Loucy (cell line): ENCODE measurements around the gene MMP20.

Experiments
- H2AFZ ChIP-seq: fragments of 200-600 bp; sonication (generic); 2 replicates; pipeline ENCODE4 v1.6.0; 2016; ENCODE audit warnings: antibody characterized with exemption, mild to moderate bottlenecking, low read length, moderate library complexity
- H3F3A ChIP-seq: fragments of 200-600 bp; 2 replicates; pipeline ENCODE4 v1.6.0; 2016; ENCODE audit warnings: antibody characterized with exemption, low read depth, mild to moderate bottlenecking
- H3K27me3 ChIP-seq: fragments of 200-600 bp; sonication (generic); 2 replicates; pipeline ENCODE4 v1.6.1; 2014; ENCODE audit warnings: low read length, mild to moderate bottlenecking; ENCODE audit not compliant: insufficient read depth, poor library complexity, severe bottlenecking
- H3K36me3 ChIP-seq: fragments of 200-600 bp; sonication (generic); 2 replicates; pipeline ENCODE4 v1.6.1; 2016; ENCODE audit warnings: low read length; ENCODE audit not compliant: insufficient read depth
- H3K4me1 ChIP-seq: fragments of 200-600 bp; sonication (generic); 2 replicates; pipeline ENCODE4 v1.5.1; 2014; ENCODE audit warnings: low read length, mild to moderate bottlenecking; ENCODE audit not compliant: insufficient read depth, poor library complexity, severe bottlenecking
- H3K4me2 ChIP-seq: fragments of 200-600 bp; sonication (generic); 2 replicates; pipeline ENCODE4 v1.6.0; 2014; ENCODE audit warnings: antibody characterized with exemption, low read length, low read depth, mild to moderate bottlenecking; ENCODE audit not compliant: poor library complexity, severe bottlenecking
- H3K4me3 ChIP-seq: fragments of 200-600 bp; sonication (generic); 2 replicates; pipeline ENCODE4 v1.5.1; 2014; ENCODE audit warnings: low read length, mild to moderate bottlenecking, mixed read lengths; ENCODE audit not compliant: poor library complexity, severe bottlenecking
- H3K79me2 ChIP-seq: fragments of 200-600 bp; sonication (generic); 2 replicates; pipeline ENCODE4 v1.6.1; 2014; ENCODE audit warnings: low read length; ENCODE audit not compliant: insufficient read depth
- H3K9ac ChIP-seq: fragments of 200-600 bp; sonication (generic); 2 replicates; pipeline ENCODE4 v1.6.0; 2014; ENCODE audit warnings: mild to moderate bottlenecking, low read depth, low read length, moderate library complexity; ENCODE audit not compliant: poor library complexity, severe bottlenecking
- H3K9me2 ChIP-seq: fragments of 200-600 bp; sonication (generic); replicated peaks from 2 replicates; pipeline ENCODE4 v1.6.1; 2016; ENCODE audit warnings: low read depth, low read length, mixed read lengths
- H3K9me3 ChIP-seq: fragments of 200-600 bp; sonication (generic); 2 replicates; pipeline ENCODE4 v1.6.1; 2014; ENCODE audit warnings: mild to moderate bottlenecking, antibody characterized with exemption, low read length, low read depth; ENCODE audit not compliant: insufficient read depth
- H4K20me1 ChIP-seq: fragments of 200-600 bp; sonication (generic); 2 replicates; pipeline ENCODE4 v1.6.0; 2014; ENCODE audit warnings: antibody characterized with exemption, low read length, mild to moderate bottlenecking; ENCODE audit not compliant: insufficient read depth, poor library complexity, severe bottlenecking
- EZH2phosphoT487 ChIP-seq: fragments of 200-600 bp; IDR thresholded peaks from 2 replicates; pipeline ENCODE4 v1.6.1; 2018; ENCODE audit warnings: antibody characterized with exemption, mild to moderate bottlenecking, moderate library complexity, borderline replicate concordance
- TF ChIP-seq, protein P1 (sequence below): fragments of 200-600 bp; sonication (generic); conservative IDR thresholded peaks from 2 replicates; pipeline ENCODE4 v1.5.1; 2014; ENCODE audit warnings: mild to moderate bottlenecking, antibody characterized with exemption, low read length

MMP20 gene

DNA sequence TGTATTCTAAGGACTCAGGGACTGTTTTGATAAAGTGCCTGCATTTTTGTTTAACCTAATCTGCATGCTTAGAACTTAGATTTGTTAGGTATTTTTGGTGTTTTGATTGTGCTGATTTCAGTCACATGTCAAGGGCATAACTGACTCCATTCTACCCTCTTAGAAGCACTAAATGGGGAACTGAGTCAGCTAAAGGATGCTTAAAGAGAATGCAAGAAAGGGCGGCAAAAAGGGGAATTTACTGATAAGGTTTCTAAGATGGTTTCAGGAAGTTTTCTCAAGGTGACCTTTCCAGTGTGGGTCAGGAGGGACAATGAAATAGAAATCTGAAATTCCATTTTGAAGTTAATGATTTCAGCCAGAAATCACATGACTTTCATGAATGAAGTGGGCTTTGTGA lies 43.0 kb downstream of the MMP20 start:
- no peak overlapping the region for H3K9ac ChIP-seq
- no peaks in the 10 kb centered on the region for H3F3A ChIP-seq
- H3K4me3 ChIP-seq = no peak overlapping the region
- H2AFZ ChIP-seq = no peak overlapping the region
- no peaks in the 10 kb centered on the region for H3K79me2 ChIP-seq
- no peaks in the 10 kb centered on the region for H4K20me1 ChIP-seq
- no peak overlapping the region for H3K4me2 ChIP-seq
- peaks cover 38% of the 10 kb centered on the region for H3K4me1 ChIP-seq
- TF ChIP-seq EZH2phosphoT487 = no peak
- TF ChIP-seq, protein P1, sequence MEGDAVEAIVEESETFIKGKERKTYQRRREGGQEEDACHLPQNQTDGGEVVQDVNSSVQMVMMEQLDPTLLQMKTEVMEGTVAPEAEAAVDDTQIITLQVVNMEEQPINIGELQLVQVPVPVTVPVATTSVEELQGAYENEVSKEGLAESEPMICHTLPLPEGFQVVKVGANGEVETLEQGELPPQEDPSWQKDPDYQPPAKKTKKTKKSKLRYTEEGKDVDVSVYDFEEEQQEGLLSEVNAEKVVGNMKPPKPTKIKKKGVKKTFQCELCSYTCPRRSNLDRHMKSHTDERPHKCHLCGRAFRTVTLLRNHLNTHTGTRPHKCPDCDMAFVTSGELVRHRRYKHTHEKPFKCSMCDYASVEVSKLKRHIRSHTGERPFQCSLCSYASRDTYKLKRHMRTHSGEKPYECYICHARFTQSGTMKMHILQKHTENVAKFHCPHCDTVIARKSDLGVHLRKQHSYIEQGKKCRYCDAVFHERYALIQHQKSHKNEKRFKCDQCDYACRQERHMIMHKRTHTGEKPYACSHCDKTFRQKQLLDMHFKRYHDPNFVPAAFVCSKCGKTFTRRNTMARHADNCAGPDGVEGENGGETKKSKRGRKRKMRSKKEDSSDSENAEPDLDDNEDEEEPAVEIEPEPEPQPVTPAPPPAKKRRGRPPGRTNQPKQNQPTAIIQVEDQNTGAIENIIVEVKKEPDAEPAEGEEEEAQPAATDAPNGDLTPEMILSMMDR = no peak
- no peaks in the 10 kb centered on the region for H3K9me2 ChIP-seq
- H3K27me3 ChIP-seq = no peaks in the 10 kb centered on the region
- H3K36me3 ChIP-seq = no peaks in the 10 kb centered on the region
- H3K9me3 ChIP-seq = peaks cover 6% of the 10 kb centered on the region; the same call in 1 of the 2 replicates

DNA sequence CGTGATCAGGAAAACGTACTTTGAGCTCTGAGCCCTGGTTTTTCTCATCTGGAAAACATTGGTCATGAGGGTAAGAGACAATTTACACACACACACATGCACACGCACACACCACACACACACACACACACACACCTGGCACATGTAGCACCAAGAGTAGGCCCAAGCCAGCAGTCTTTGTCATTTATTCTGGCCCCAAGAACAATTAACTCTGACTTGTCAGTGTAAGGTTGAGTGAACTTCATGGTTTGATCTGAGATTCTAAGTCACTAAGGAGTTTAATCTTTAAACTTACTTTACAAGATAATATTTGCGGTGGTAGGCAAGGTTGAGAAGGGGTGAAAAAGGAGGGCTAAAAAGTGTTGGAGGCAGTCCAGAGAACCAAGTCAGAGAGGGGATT lies 44.1 kb downstream of the MMP20 start:
- no peak for TF ChIP-seq EZH2phosphoT487
- TF ChIP-seq, protein P1 = no peak
- Histone ChIP-seq H3K79me2 (no peaks in the 10 kb centered on the region), H4K20me1 (no peaks in the 10 kb centered on the region), H3K36me3 (no peaks in the 10 kb centered on the region), H2AFZ (peak overlapping the region; percentile 8; the same call in 1 of the 2 replicates), H3K9me2 (no peaks in the 10 kb centered on the region), H3K27me3 (no peaks in the 10 kb centered on the region), H3K4me1 (peaks cover 48% of the 10 kb centered on the region), H3K9ac (no peak overlapping the region), H3K9me3 (0 out of 2 replicates have a peak, but pooled peaks cover 5% of the 10 kb centered on the region), H3K4me3 (no peak overlapping the region), H3K4me2 (no peak overlapping the region), H3F3A (no peaks in the 10 kb centered on the region)

DNA sequence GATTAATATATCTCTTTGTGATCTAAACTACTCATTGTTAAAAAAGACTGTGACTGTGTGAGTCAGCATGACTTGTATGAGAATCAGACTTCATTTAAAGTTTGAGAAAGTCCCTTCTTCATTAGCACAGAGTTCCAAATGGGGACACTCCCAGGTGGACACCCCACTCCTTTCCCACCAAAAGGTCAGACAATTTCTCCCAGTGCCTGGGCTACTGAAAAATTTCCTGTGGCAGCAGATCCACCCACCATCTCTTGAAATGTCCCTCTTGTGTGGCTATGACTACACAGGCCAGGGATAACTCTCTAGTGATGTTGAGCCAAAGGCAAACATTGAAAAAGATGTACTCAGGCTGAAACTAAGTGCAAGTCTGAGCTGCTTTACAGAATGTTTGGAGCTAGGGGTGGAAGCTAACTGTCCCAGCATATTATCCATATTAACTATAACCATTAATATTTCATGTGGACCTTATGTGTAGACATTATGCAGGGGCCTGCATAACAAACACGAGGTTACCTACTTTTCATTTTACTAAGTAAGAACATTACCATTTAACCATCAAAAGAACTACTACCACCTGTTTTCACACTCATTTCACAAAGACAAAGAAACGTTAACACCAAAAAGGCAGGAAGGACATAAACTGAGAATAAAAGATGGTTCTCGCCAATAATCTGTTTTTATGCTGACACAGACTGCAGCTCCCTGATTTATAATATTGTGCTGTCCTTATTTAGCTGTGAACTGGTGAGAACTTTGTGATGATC lies 44.8 kb downstream of the MMP20 start:
- no peaks in the 10 kb centered on the region for H3K79me2 ChIP-seq
- no peak overlapping the region for H3K4me2 ChIP-seq
- H3K4me3 ChIP-seq = no peak overlapping the region
- H4K20me1 ChIP-seq = no peaks in the 10 kb centered on the region
- peaks cover 55% of the 10 kb centered on the region for H3K4me1 ChIP-seq
- TF ChIP-seq, protein P1 = no peak
- no peak for TF ChIP-seq EZH2phosphoT487
- H3K27me3 ChIP-seq = no peaks in the 10 kb centered on the region
- 0 out of 2 replicates have a peak, but pooled peaks cover 5% of the 10 kb centered on the region for H3K9me3 ChIP-seq
- H3K9me2 ChIP-seq = no peaks in the 10 kb centered on the region
- H3F3A ChIP-seq = no peaks in the 10 kb centered on the region
- H2AFZ ChIP-seq = peak overlapping the region; percentile 14; the same call in 1 of the 2 replicates
- H3K36me3 ChIP-seq = no peaks in the 10 kb centered on the region
- H3K9ac ChIP-seq = no peak overlapping the region
